AG10803 (cell line): ENCODE results near the gene BRD1.

Experiments used
- DNase-seq: peaks from one replicate; pipeline ENCODE4 v3.0.0; 2010; ENCODE audit warnings: low read depth
- H3K4me3 ChIP-seq: 2 replicates; pipeline ENCODE4 v1.5.1; 2011; ENCODE audit warnings: mild to moderate bottlenecking, low read length, control low read depth
- CTCF ChIP-seq: conservative IDR thresholded peaks from 2 replicates; pipeline ENCODE4 v1.5.1; 2011; ENCODE audit warnings: mild to moderate bottlenecking, low read length, control low read depth, inconsistent platforms

The BRD1 gene

GRCh38 chr22:49748514-49748913, 79.2 kb downstream of the BRD1 start:
- no peak overlapping the region for H3K4me3 ChIP-seq
- TF ChIP-seq CTCF = no peak
- no peak for DNase-seq

- no peak for TF ChIP-seq CTCF
- no peak overlapping the region for H3K4me3 ChIP-seq
- DNase-seq = no peak
These were observed 80.0 kb downstream of the BRD1 start for GRCh38 chr22:49747716-49748115.

- no peak overlapping the region for H3K4me3 ChIP-seq
- DNase-seq = no peak
- no peak for TF ChIP-seq CTCF
These were observed 80.5 kb downstream of the BRD1 start for GRCh38 chr22:49747130-49747529.

- no peak for TF ChIP-seq CTCF
- no peak overlapping the region for H3K4me3 ChIP-seq
- DNase-seq = no peak
These were observed 81.6 kb downstream of the BRD1 start for GRCh38 chr22:49746065-49746464.

GRCh38 chr22:49740242-49740641, 87.4 kb downstream of the BRD1 start:
- TF ChIP-seq CTCF = no peak
- DNase-seq = no peak
- no peak overlapping the region for H3K4me3 ChIP-seq

GRCh38 chr22:49739138-49739537, 88.5 kb downstream of the BRD1 start:
- H3K4me3 ChIP-seq = no peak overlapping the region
- TF ChIP-seq CTCF = no peak
- no peak for DNase-seq

- no peak for DNase-seq
- TF ChIP-seq CTCF = no peak
- no peak overlapping the region for H3K4me3 ChIP-seq
These were observed 89.1 kb downstream of the BRD1 start for GRCh38 chr22:49738566-49738965.
